GM21737 (cell line): ENCODE results near the gene ISLR.

ENCODE experiments used
- ATAC-seq: cut with Tn5 transposase; IDR thresholded peaks from one replicate; pipeline ENCODE4 v1.9.1; 2021; ENCODE audit warnings: mild to moderate bottlenecking, moderate library complexity; ENCODE audit not compliant: unreplicated experiment

ISLR gene, protein sequence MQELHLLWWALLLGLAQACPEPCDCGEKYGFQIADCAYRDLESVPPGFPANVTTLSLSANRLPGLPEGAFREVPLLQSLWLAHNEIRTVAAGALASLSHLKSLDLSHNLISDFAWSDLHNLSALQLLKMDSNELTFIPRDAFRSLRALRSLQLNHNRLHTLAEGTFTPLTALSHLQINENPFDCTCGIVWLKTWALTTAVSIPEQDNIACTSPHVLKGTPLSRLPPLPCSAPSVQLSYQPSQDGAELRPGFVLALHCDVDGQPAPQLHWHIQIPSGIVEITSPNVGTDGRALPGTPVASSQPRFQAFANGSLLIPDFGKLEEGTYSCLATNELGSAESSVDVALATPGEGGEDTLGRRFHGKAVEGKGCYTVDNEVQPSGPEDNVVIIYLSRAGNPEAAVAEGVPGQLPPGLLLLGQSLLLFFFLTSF

GRCh38 chr15:74173380-74174218 lies at the start of gene ISLR:
TSS of gene ISLR (plus strand) at chr15:74173710. CDS start at chr15:74174859, 1,149 bp downstream.
- ATAC-seq, result no peak

GRCh38 chr15:74124196-74124595 lies 49.3 kb upstream of the ISLR start:
- ATAC-seq, result no peak

- no peak for ATAC-seq
Observed at GRCh38 chr15:74124759-74125158, 48.8 kb upstream of the ISLR start.

DNA sequence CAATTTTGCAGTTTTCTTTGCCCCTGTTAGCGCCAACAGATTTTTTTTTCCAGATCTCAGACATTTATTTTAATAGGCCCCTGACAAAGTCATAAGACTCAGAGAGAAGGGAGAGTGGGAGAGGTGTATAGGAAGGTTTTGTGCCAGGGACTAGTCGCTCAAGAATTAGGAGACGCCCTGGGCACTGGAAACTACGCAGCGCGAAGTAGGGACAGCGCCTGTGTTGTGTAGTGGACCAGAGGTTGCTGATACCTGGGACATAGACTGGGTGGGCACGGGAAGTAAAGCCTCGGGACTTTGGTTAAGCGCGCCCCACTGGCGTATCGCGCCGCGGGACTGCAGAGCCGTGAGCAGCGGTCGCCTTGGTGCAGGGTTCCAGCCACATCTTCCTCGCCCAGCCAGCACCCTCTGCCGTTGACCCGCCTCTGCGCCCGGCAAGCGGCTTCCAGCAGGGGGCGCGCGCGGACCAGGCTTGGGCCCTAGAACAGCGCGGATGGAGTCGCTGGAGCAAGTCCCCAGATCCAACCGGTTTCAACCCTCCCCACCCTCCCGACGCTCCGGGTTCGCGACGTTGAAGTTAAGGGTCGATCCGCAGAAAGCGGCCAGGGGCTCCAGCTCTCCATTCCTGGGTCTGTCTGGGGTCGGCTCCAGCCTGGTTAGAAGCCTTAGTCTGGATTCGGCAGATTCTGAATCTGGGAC lies 46.1 kb upstream of the ISLR start:
- peak; percentile 54 for ATAC-seq

- ATAC-seq, result no peak
Observed at GRCh38 chr15:74127954-74128784, 45.3 kb upstream of the ISLR start.

DNA sequence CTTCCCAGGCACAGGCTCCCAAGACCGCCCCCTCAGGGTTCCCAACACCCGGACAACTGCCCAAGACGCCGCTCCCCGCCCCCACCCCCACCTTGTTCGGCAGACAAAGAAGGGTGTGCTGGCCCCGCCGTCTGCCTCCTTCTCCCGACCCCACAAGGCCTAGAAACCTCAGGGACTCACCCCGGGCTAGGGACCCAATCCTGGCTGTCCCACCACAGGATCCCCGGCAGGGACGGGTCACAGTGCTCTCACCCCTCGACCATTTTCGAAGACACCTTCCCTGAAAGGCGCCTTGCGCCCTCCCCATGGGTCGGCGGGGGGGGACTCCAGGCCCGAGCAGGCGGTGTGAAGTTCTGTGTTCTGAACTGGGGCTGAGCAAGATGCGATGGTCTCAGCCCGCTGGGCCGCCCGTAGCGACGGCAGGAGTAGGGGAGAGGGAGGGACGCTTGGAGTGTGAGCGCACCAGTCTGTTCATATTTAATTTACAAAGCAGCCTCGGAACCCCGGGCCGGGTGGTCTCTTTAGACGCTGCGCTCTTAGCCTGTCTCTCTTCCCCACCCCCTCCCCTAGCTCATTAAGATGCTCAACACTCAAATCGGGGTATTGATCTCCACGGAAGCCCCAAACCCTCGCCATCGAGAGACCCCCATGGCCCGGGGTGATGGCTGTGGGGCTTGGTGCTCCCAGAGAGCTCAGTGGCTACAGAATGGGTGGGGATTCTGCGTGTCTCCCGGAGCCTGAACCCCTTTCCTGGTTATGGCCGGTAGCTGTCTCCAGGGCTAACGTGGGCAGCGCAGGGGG lies 44.5 kb upstream of the ISLR start:
- ATAC-seq, result no peak

- no peak for ATAC-seq
Observed at GRCh38 chr15:74129586-74130154, 43.8 kb upstream of the ISLR start.

- ATAC-seq, result no peak
Observed at GRCh38 chr15:74130155-74130848, 43.2 kb upstream of the ISLR start, which contains the start of gene ISLR2. TSS of gene ISLR2 (plus strand) at chr15:74130586. CDS start at chr15:74132755, 2,169 bp downstream.

DNA sequence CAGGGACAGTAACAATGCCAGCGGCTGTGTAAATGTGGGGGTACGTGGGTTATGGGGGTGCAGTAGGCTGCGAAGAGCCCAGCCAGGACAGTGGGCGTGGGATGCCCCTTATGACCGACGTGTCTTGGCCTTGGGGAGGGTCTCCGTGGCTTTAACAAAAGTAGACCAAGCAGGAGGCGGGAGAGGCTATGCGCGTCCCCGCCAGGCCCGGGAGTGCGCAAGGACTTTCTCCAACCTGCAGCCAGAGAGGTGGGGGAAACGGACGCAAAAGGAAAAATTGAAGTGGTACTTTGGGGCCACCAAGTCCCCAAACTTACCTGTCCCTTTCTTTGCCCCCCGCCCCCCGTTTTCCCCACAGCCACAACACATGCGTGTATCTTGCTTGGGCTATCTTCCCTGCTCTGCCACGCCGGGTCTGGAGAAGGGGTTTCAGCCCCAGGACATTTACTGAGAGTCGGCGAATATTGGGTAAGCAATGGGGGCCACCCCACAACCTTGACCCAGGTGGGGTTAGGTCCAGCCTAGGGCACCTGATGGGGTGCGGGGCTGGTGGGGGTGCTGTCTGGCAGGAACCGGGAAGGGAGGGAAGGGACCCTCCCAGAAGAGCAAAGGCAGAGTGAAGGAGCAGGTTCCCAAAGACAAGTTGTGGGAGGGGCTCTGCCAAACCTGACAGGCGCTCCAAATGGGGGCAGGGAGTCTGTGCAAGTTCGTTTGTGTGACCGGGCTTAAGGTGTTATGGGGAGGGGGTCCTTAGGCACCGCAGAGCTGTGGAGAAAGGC lies 42.5 kb upstream of the ISLR start:
- no peak for ATAC-seq

DNA sequence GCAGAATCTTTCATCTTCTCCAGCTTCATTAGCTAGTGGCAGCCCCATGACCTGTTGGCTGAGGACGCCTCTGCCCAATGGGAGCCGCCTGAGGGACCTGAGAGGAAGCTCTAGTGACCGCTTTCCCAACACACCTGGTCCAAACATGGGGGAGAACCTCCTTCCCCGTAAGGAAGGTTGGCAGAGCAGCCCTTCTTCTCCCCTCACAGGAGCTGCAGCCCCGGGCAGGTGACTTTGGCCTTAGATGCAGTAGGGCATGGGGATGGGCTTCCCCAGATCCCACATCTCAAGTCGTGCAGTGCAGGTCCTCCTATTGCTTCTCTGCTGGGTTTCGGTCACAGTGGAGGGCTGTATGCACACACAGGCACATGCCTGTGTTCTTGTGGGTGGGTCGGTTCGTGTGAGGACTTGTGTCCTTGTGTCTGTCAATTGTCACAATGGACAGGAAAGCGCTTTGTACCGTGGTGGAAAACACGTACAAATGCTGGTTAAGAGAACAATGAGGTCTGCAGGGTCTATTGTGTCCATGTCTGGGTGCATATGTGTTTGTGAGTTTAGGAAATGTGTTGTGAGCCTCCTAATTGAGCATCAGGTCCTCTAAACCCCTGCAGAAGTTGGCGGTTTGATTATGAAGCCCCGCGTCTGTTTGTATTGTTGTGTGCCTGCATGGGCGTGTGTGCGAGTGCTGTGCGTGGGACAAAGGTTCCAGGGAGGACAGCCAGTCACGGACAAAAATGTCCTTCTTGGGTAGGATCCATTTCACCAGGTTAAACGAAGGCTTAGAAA lies 41.7 kb upstream of the ISLR start:
- ATAC-seq, result no peak

DNA sequence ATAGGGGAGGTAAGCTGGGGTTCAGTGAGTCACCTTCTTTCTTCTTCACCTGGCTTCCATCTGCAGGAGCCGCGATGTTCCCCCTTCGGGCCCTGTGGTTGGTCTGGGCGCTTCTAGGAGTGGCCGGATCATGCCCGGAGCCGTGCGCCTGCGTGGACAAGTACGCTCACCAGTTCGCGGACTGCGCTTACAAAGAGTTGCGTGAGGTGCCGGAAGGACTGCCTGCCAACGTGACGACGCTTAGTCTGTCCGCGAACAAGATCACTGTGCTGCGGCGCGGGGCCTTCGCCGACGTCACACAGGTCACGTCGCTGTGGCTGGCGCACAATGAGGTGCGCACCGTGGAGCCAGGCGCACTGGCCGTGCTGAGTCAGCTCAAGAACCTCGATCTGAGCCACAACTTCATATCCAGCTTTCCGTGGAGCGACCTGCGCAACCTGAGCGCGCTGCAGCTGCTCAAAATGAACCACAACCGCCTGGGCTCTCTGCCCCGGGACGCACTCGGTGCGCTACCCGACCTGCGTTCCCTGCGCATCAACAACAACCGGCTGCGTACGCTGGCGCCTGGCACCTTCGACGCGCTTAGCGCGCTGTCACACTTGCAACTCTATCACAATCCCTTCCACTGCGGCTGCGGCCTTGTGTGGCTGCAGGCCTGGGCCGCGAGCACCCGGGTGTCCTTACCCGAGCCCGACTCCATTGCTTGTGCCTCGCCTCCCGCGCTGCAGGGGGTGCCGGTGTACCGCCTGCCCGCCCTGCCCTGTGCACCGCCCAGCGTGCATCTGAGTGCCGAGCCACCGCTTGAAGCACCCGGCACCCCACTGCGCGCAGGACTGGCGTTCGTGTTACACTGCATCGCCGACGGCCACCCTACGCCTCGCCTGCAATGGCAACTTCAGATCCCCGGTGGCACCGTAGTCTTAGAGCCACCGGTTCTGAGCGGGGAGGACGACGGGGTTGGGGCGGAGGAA lies 40.5 kb upstream of the ISLR start:
- no peak for ATAC-seq

DNA sequence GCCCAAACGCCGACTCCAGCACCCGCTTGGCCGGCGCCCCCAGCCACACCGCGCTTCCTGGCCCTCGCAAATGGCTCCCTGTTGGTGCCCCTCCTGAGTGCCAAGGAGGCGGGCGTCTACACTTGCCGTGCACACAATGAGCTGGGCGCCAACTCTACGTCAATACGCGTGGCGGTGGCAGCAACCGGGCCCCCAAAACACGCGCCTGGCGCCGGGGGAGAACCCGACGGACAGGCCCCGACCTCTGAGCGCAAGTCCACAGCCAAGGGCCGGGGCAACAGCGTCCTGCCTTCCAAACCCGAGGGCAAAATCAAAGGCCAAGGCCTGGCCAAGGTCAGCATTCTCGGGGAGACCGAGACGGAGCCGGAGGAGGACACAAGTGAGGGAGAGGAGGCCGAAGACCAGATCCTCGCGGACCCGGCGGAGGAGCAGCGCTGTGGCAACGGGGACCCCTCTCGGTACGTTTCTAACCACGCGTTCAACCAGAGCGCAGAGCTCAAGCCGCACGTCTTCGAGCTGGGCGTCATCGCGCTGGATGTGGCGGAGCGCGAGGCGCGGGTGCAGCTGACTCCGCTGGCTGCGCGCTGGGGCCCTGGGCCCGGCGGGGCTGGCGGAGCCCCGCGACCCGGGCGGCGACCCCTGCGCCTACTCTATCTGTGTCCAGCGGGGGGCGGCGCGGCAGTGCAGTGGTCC lies 39.7 kb upstream of the ISLR start:
- ATAC-seq, result no peak

GRCh38 chr15:74134387-74135027 lies 39.0 kb upstream of the ISLR start:
- no peak for ATAC-seq

DNA sequence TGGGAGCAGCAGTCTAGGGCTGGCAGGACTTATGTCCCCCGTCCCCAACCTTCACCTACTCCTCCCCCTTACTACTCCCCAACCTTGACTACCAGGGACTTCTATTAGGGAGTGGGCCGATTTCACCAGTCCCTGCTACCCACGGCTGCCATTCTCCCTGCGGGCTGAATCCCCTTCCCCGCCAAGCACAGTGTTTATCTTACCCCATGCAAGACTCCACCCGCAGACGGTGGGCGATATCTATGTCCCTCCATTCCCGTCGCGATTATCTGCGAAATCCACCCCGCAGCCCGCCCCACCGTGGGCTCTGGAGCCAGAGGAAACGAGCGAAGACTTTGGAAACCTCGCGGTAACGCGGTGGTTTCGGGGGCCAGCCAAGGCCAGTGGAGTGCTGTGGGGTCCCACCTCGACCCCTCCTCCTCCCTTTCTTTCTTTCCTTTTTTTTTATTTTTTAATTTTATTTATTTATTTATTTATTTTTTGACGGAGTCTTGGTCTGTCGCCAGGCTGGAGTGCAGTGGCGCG lies 38.4 kb upstream of the ISLR start:
- no peak for ATAC-seq

DNA sequence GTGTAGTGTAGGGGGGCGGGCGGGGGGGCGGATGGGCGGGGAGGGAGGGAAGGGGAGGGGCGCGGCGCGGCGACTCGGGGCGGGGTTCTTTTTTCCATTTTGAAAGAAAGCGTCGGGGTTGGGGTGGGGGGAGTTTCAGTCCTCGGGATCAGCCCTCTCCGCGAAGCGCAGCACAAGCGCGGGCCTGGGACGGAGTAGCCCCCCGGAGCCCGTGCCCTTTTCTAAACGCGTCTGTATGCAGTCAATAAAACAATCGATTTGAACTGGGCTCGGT lies 37.0 kb upstream of the ISLR start:
- ATAC-seq, result no peak
